Mammary epithelial cell (primary cell): ENCODE measurements around the gene POLR2M.

ENCODE experiments used
- CTCF ChIP-seq, 2 donors: IDR thresholded peaks in 1 of 2; conservative IDR thresholded peaks in 1 of 2; 2 replicates each; pipeline ENCODE4 v1.5.1; 2011 to 2012; ENCODE audit warnings: inconsistent platforms in 2 of 2, low read length in 2 of 2, mild to moderate bottlenecking in 2 of 2, control low read depth in 1 of 2, low read depth in 1 of 2; ENCODE audit not compliant: insufficient read depth in 1 of 2; ENCODE audit errors: extremely low read depth in 1 of 2
- EZH2 ChIP-seq: IDR thresholded peaks from 2 replicates; pipeline ENCODE4 v1.6.1; 2012; ENCODE audit warnings: low read length, inconsistent platforms, borderline replicate concordance

GRCh38 chr15:57727031-57727430, 20.5 kb downstream of the POLR2M start:
- TF ChIP-seq EZH2 (no peak), CTCF (conservative IDR thresholded peaks at IDR 0.05 in 1 of 2, IDR thresholded peaks at IDR 0.05 in 1 of 2; ENCODE audit: extremely low read depth in 1 of 2, insufficient read depth in 1 of 2, low read depth in 1 of 2, low read length in 2 of 2) (no peak)
